ENCODE data around the gene ZNRF3.

Gene ZNRF3

DNA sequence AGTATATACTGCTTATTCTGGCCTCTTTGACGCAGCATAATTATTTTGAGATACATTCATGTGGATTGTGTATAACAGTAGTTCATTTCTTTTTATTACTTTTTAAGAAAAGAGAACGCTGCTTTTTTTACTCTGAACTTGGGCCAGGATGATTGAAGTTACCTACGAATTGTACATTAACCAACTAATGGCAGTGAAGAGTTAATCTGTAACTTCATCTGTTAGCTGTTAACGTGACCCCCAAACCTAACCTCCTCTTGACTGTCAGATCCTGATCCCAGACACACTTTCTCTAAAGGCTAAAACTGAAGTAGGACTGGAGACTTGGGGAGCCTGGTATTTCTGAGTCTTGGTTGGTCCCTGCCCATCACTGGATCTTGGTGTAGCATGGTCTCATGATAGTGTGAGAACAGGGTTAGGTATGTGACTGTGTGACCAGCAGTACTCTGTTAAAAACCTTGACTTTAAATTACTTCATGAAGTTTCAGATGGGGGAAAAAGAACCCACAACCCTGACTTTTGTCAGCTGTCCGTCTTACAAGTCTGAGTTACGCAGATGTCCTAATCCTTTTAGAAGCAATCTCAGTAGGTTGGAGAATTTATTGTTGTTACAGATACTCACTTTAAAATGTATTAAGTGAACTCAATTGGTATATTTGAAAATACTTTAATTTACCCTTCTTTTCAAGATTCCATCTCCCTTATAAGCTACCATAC is 138.9 kb downstream of the ZNRF3 start:
- TF ChIP-seq RAD21 (IDR thresholded peaks at IDR 0.05; ENCODE audit: low read depth) (no peak), TCF12 (IDR thresholded peaks at IDR 0.05; ENCODE audit: low read depth) (no peak), YY1 (IDR thresholded peaks at IDR 0.05; ENCODE audit: low read depth) (no peak), CREB1 (IDR thresholded peaks at IDR 0.05; ENCODE audit: low read depth) (no peak), NFIC (IDR thresholded peaks at IDR 0.05) (no peak), CEBPB (IDR thresholded peaks at IDR 0.05) (no peak), TEAD4 (IDR thresholded peaks at IDR 0.05) (no peak), ZBTB7A (IDR thresholded peaks at IDR 0.05; ENCODE audit: low read depth) (no peak), EGR1 (IDR thresholded peaks at IDR 0.05) (no peak), EP300 (IDR thresholded peaks at IDR 0.05; ENCODE audit: borderline replicate concordance) (no peak), FOXM1 (IDR thresholded peaks at IDR 0.05; ENCODE audit: borderline replicate concordance, low read depth) (no peak), TAF1 (IDR thresholded peaks at IDR 0.05; ENCODE audit: low read depth) (no peak)
- TF ChIP-seq, protein P1, sequence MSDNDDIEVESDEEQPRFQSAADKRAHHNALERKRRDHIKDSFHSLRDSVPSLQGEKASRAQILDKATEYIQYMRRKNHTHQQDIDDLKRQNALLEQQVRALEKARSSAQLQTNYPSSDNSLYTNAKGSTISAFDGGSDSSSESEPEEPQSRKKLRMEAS (IDR thresholded peaks at IDR 0.05) = no peak
- TF ChIP-seq, protein P2, sequence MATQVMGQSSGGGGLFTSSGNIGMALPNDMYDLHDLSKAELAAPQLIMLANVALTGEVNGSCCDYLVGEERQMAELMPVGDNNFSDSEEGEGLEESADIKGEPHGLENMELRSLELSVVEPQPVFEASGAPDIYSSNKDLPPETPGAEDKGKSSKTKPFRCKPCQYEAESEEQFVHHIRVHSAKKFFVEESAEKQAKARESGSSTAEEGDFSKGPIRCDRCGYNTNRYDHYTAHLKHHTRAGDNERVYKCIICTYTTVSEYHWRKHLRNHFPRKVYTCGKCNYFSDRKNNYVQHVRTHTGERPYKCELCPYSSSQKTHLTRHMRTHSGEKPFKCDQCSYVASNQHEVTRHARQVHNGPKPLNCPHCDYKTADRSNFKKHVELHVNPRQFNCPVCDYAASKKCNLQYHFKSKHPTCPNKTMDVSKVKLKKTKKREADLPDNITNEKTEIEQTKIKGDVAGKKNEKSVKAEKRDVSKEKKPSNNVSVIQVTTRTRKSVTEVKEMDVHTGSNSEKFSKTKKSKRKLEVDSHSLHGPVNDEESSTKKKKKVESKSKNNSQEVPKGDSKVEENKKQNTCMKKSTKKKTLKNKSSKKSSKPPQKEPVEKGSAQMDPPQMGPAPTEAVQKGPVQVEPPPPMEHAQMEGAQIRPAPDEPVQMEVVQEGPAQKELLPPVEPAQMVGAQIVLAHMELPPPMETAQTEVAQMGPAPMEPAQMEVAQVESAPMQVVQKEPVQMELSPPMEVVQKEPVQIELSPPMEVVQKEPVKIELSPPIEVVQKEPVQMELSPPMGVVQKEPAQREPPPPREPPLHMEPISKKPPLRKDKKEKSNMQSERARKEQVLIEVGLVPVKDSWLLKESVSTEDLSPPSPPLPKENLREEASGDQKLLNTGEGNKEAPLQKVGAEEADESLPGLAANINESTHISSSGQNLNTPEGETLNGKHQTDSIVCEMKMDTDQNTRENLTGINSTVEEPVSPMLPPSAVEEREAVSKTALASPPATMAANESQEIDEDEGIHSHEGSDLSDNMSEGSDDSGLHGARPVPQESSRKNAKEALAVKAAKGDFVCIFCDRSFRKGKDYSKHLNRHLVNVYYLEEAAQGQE (IDR thresholded peaks at IDR 0.05; ENCODE audit: low read depth) = no peak
- TF ChIP-seq, protein P3, sequence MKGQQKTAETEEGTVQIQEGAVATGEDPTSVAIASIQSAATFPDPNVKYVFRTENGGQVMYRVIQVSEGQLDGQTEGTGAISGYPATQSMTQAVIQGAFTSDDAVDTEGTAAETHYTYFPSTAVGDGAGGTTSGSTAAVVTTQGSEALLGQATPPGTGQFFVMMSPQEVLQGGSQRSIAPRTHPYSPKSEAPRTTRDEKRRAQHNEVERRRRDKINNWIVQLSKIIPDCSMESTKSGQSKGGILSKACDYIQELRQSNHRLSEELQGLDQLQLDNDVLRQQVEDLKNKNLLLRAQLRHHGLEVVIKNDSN (IDR thresholded peaks at IDR 0.05) = no peak

DNA sequence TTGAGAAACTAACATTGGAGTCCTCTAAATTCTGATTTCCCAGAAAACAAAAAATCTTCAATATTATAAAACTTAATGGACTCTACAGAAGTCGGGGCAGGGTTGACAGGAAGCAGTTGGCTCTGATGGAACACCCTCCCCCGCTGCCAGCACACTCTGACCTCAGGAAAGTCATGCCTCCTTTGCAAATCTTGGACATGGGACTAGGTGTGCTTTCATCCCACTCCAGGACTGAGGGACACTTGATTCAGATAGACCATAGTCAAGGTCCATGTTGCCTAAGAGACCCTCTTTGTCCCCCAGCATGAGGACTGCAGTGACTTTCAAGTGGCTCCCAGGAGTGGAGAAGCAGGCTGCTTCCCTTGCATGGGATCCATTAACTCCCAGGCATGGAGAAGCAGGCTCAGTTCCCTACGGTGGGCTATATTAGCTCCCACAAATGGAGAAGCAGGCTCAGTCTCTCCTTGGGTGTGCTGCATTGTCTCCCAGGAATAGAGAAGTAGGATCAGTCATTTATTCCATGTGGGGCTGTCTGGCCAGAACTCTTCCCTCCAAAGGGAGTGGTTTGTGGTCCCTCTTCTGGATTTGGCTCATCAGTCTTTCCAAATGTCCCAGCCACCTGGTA is 139.9 kb downstream of the ZNRF3 start:
- TF ChIP-seq, protein P2 (IDR thresholded peaks at IDR 0.05; ENCODE audit: low read depth) = no peak
- TF ChIP-seq EGR1 (IDR thresholded peaks at IDR 0.05) (no peak), TCF12 (IDR thresholded peaks at IDR 0.05; ENCODE audit: low read depth) (no peak), ZBTB7A (IDR thresholded peaks at IDR 0.05; ENCODE audit: low read depth) (no peak), NFIC (IDR thresholded peaks at IDR 0.05) (no peak), TAF1 (IDR thresholded peaks at IDR 0.05; ENCODE audit: low read depth) (no peak), FOXM1 (IDR thresholded peaks at IDR 0.05; ENCODE audit: borderline replicate concordance, low read depth) (no peak), RAD21 (IDR thresholded peaks at IDR 0.05; ENCODE audit: low read depth) (no peak), EP300 (IDR thresholded peaks at IDR 0.05; ENCODE audit: borderline replicate concordance) (no peak), YY1 (IDR thresholded peaks at IDR 0.05; ENCODE audit: low read depth) (no peak), TEAD4 (IDR thresholded peaks at IDR 0.05) (no peak)
- TF ChIP-seq, protein P3 (IDR thresholded peaks at IDR 0.05) = no peak

DNA sequence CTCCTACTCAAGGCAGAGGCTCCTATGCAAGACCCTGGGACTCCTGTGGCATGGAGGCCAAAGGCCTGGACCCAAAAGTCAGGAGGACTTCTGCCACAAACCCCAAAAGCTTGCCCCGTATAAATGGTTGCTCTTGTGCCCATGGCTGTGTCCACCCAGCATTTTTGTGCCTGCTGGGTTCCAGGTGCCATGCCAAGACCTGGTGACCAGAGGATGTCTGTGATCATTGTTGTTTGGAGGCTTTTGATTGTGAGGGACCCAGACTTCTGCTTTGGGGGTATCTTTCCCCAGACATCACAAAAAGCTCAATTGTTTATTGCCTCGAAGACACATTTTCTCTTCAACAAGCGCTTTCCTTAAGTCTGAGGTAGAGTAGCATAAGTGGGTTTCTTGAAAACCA is 143.2 kb downstream of the ZNRF3 start:
- TF ChIP-seq TCF12 (IDR thresholded peaks at IDR 0.05; ENCODE audit: low read depth) (no peak), TEAD4 (IDR thresholded peaks at IDR 0.05) (no peak), EP300 (IDR thresholded peaks at IDR 0.05; ENCODE audit: borderline replicate concordance) (no peak), CEBPB (IDR thresholded peaks at IDR 0.05) (no peak), TAF1 (IDR thresholded peaks at IDR 0.05; ENCODE audit: low read depth) (no peak), RAD21 (IDR thresholded peaks at IDR 0.05; ENCODE audit: low read depth) (no peak), CREB1 (IDR thresholded peaks at IDR 0.05; ENCODE audit: low read depth) (no peak), ZBTB7A (IDR thresholded peaks at IDR 0.05; ENCODE audit: low read depth) (no peak), EGR1 (IDR thresholded peaks at IDR 0.05) (no peak), FOXM1 (IDR thresholded peaks at IDR 0.05; ENCODE audit: borderline replicate concordance, low read depth) (no peak), YY1 (IDR thresholded peaks at IDR 0.05; ENCODE audit: low read depth) (no peak), NFIC (IDR thresholded peaks at IDR 0.05) (no peak)
- TF ChIP-seq, protein P3 (IDR thresholded peaks at IDR 0.05) = no peak
- TF ChIP-seq, protein P2 (IDR thresholded peaks at IDR 0.05; ENCODE audit: low read depth) = no peak
- TF ChIP-seq, protein P1 (IDR thresholded peaks at IDR 0.05) = no peak

Data from Ishikawa (cell line).